Endothelial cell of umbilical vein (primary cell): ENCODE results near the gene CRNN. TPM values are rescaled to one million over a fixed set of nuclear protein-coding genes. Genes with fewer than 3 reads are reported as not detected.

ENCODE experiments used
- BruUV-seq: library from RNA; stranded (reverse); fragments of 400-500 nt; replicated peaks from 2 replicates; lab custom pipeline; 2021; lab: Mats Ljungman, UMichigan
- CTCF ChIA-PET: fragments of 300-600, 350-600 bp; sonication (Branson Sonifier 250); formaldehyde crosslinking; loops from one replicate; lab custom pipeline; 2021; ENCODE audit warnings: antibody characterized with exemption, inconsistent platforms; lab: Charles Lee
- POLR2A ChIA-PET: fragments of 300-600, 350-600 bp; sonication (Branson Sonifier 250); formaldehyde crosslinking; loops from one replicate; lab custom pipeline; 2021; ENCODE audit warnings: antibody characterized with exemption, inconsistent platforms; lab: Charles Lee
- DNase-seq: peaks from one replicate; pipeline ENCODE4 v3.0.0-alpha.2; 2011; ENCODE audit warnings: low read depth, low spot score
- FAIRE-seq: peaks from 2 replicates; lab custom pipeline; 2011; peaks lifted over from hg19 to GRCh38; lab: Jason Lieb, UNC
- H2AFZ ChIP-seq: 2 replicates; pipeline ENCODE4 v1.6.0; 2012; ENCODE audit warnings: low read depth, low read length, control low read depth, inconsistent platforms
- H3K27ac ChIP-seq: 2 replicates; pipeline ENCODE4 v1.5.1; 2011; ENCODE audit warnings: low read depth, mild to moderate bottlenecking, control low read depth, low read length, moderate library complexity; ENCODE audit not compliant: insufficient read depth
- H3K27me3 ChIP-seq, 2 experiments: 2 replicates each; pipeline versions ENCODE4 v1.6.0 to v1.6.1; 2011; ENCODE audit warnings: low read length in 2 of 2, mixed read lengths in 1 of 2; ENCODE audit not compliant: control insufficient read depth in 2 of 2, insufficient read depth in 2 of 2
- H3K36me3 ChIP-seq, 2 experiments: 2 replicates in 1 of 2; 3 replicates in 1 of 2; pipeline ENCODE4 v1.5.1; 2011; ENCODE audit warnings: low read length in 2 of 2, mild to moderate bottlenecking in 1 of 2, moderate library complexity in 1 of 2; ENCODE audit not compliant: control insufficient read depth in 2 of 2, insufficient read depth in 2 of 2; ENCODE audit errors: extremely low read depth in 1 of 2
- H3K4me1 ChIP-seq: 3 replicates; pipeline ENCODE4 v1.5.1; 2011; ENCODE audit warnings: mild to moderate bottlenecking, low read length; ENCODE audit not compliant: control insufficient read depth, insufficient read depth; ENCODE audit errors: extremely low read depth
- H3K4me2 ChIP-seq: 2 replicates; pipeline ENCODE4 v1.6.1; 2011; ENCODE audit warnings: low read length, control low read depth, mixed read lengths; ENCODE audit not compliant: insufficient read depth
- H3K4me3 ChIP-seq, 3 experiments: fragments of 200-600 bp in 1 of 3; sonication (generic), shearing (Covaris generic) in 1 of 3; replicated peaks in 1 of 3; 2 replicates each; pipeline ENCODE4 v1.5.1; 2011 to 2016; ENCODE audit warnings: control low read depth in 3 of 3, low read length in 3 of 3, mild to moderate bottlenecking in 2 of 3, inconsistent platforms in 1 of 3, low read depth in 1 of 3, moderate library complexity in 1 of 3; ENCODE audit not compliant: insufficient read depth in 1 of 3
- H3K79me2 ChIP-seq: 2 replicates; pipeline ENCODE4 v1.6.0; 2012; ENCODE audit warnings: low read length, inconsistent platforms; ENCODE audit not compliant: control insufficient read depth, insufficient read depth
- H3K9ac ChIP-seq: replicated peaks from 2 replicates; pipeline ENCODE3; 2011; ENCODE audit warnings: low read length, control low read depth; ENCODE audit not compliant: insufficient read depth; ENCODE audit errors: extremely low read depth
- H3K9me1 ChIP-seq: replicated peaks from 3 replicates; pipeline ENCODE4 v1.6.0; 2011; ENCODE audit warnings: mild to moderate bottlenecking, low read length; ENCODE audit not compliant: control insufficient read depth, insufficient read depth; ENCODE audit errors: extremely low read depth
- H3K9me3 ChIP-seq: replicated peaks from 2 replicates; pipeline ENCODE4 v1.5.1; 2012; ENCODE audit warnings: low read length, inconsistent platforms; ENCODE audit not compliant: control insufficient read depth, insufficient read depth
- H4K20me1 ChIP-seq: replicated peaks from 2 replicates; pipeline ENCODE3; 2011; ENCODE audit warnings: mild to moderate bottlenecking, low read length; ENCODE audit not compliant: control insufficient read depth, insufficient read depth; ENCODE audit errors: extremely low read depth
- CTCF ChIP-seq, 2 donors: IDR thresholded peaks; 1 replicate in 1 of 2; 2 replicates in 1 of 2; pipeline ENCODE4 v1.5.1; 2011; ENCODE audit warnings: low read length in 2 of 2, mild to moderate bottlenecking in 2 of 2, moderate library complexity in 2 of 2, control low read depth in 1 of 2, inconsistent platforms in 1 of 2, low read depth in 1 of 2; ENCODE audit not compliant: insufficient read depth in 1 of 2; ENCODE audit errors: extremely low read depth in 1 of 2
- EZH2 ChIP-seq: IDR thresholded peaks from 2 replicates; pipeline ENCODE4 v1.6.1; 2012; ENCODE audit warnings: borderline replicate concordance, low read depth, mild to moderate bottlenecking, moderate library complexity, low read length, inconsistent platforms; ENCODE audit not compliant: severe bottlenecking
- FOS ChIP-seq: IDR thresholded peaks from 2 replicates; pipeline ENCODE4 v1.6.1; 2011; ENCODE audit warnings: mild to moderate bottlenecking, low read length, moderate library complexity, borderline replicate concordance; ENCODE audit not compliant: insufficient read depth
- GATA2 ChIP-seq: IDR thresholded peaks from 2 replicates; pipeline ENCODE4 v1.7.0; 2011; ENCODE audit warnings: low read depth, mild to moderate bottlenecking, moderate library complexity, mixed read lengths, low read length; ENCODE audit not compliant: insufficient read length, insufficient read depth
- JUN ChIP-seq: IDR thresholded peaks from 2 replicates; pipeline ENCODE4 v1.6.1; 2011; ENCODE audit warnings: borderline replicate concordance, low read depth; ENCODE audit not compliant: insufficient read length, insufficient read depth
- MAX ChIP-seq: IDR thresholded peaks from 2 replicates; pipeline ENCODE4 v1.6.1; 2011; ENCODE audit not compliant: insufficient read depth, insufficient read length
- MYC ChIP-seq: IDR thresholded peaks from one replicate; pipeline ENCODE4 v1.6.1; 2011; ENCODE audit warnings: mild to moderate bottlenecking, low read depth, low read length
- POLR2A ChIP-seq: IDR thresholded peaks from 2 replicates; pipeline ENCODE4 v1.6.1; 2012; ENCODE audit warnings: low read depth, mild to moderate bottlenecking, control low read depth, low read length
- POLR2AphosphoS5 ChIP-seq: IDR thresholded peaks from 2 replicates; pipeline ENCODE4 v1.6.1; 2012; ENCODE audit warnings: low read depth, mild to moderate bottlenecking, control low read depth, low read length, moderate library complexity; ENCODE audit not compliant: insufficient read depth
- dilution Hi-C: fragments of 300-500 bp; cut with MboI; formaldehyde crosslinking; loops from one replicate; pipeline ENCODE4 v1.15.0; 2019; ENCODE audit warnings: low sequenced_read_pairs; ENCODE audit not compliant: extremely low pct_ligation_motif_present
- intact Hi-C: fragments of 100-400 bp; cut with micrococcal nuclease; formaldehyde crosslinking; loops from one replicate; pipeline ENCODE4 v1.10.0; 2022
- polyA plus RNA-seq, 4 experiments: library from polyadenylated mRNA; depleted of rRNA in 3 of 4; stranded (reverse) in 3 of 4; unstranded in 1 of 4; fragments of >200 nt; gene quantifications; 2 replicates each; pipeline versions ENCODE4 v1.2.1 to v1.2.3, GENCODE V29; 2011 to 2012; ENCODE audit warnings: missing spikeins in 1 of 4
- total RNA-seq: library from RNA; stranded (reverse); gene quantifications from 2 replicates; pipeline ENCODE4 v1.2.3, GENCODE V29; 2021

The CRNN gene
- total and polyA plus RNA-seq, 2 donors (not counting 3 experiments of a cell fraction or from before 2014, with no cell fraction given): not detected

GRCh38 chr1:152372672-152373071 is 41.4 kb downstream of the CRNN start:
- no TSS peak for BruUV-seq
- CTCF ChIA-PET: no interaction called here
- H2AFZ ChIP-seq: no peak overlapping the region
- no peak overlapping the region for H3K27ac ChIP-seq
- dilution Hi-C loops (no loop called here), intact Hi-C loops (no loop called here)
- POLR2A ChIA-PET: no interaction called here
- no peaks in the 10 kb centered on the region for H3K27me3 ChIP-seq
- H3K9ac ChIP-seq: no peak overlapping the region
- no peaks in the 10 kb centered on the region for H3K36me3 ChIP-seq
- FAIRE-seq: no peak
- TF ChIP-seq MAX: no peak
- no peak for TF ChIP-seq POLR2AphosphoS5
- no peak for TF ChIP-seq FOS
- TF ChIP-seq GATA2: no peak
- TF ChIP-seq JUN: no peak
- TF ChIP-seq EZH2: no peak
- no peak for TF ChIP-seq CTCF (IDR thresholded peaks at IDR 0.05; ENCODE audit: extremely low read depth in 1 of 2, insufficient read depth in 1 of 2, low read depth in 1 of 2, low read length in 2 of 2)
- no peak for TF ChIP-seq MYC
- no peak for TF ChIP-seq POLR2A
- no peaks in the 10 kb centered on the region for H4K20me1 ChIP-seq
- H3K4me3 ChIP-seq: no peak overlapping the region
- H3K79me2 ChIP-seq: no peaks in the 10 kb centered on the region
- DNase-seq: no peak
- no peaks in the 10 kb centered on the region for H3K9me1 ChIP-seq
- no peak overlapping the region for H3K4me2 ChIP-seq
- no peaks in the 10 kb centered on the region for H3K9me3 ChIP-seq
- H3K4me1 ChIP-seq: no peaks in the 10 kb centered on the region
